COLO829 (cell line): Measurements from ENCODE around the gene LRRC1.

Experiments used
- DNase-seq: peaks from one replicate; pipeline ENCODE4 v3.0.0; 2012; ENCODE audit warnings: low spot score

Gene LRRC1

DNA sequence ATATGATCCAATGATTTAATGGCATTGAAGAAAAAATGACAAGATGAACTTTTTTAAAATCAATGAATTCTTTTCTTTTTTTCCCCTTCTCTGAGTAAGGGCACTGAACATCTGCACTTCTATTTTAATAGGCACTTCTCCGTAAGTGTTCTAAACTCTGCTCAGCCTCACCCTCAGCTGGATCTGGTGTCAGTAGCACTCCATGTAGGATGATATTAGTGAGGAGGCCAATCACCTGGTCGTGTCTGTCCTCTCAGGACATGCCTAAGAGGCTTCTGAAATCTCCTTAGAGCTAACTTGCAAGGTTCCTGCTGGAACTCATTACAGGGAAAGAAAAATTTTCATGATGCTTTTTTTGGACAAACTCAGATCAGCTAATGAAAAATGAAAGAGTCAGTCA lies 167.8 kb downstream of the LRRC1 start:
- no peak for DNase-seq

- no peak for DNase-seq
Measured at GRCh38 chr6:53967415-53967814, 172.6 kb downstream of the LRRC1 start.
